ENCODE results near the gene KIAA1586.

DNA sequence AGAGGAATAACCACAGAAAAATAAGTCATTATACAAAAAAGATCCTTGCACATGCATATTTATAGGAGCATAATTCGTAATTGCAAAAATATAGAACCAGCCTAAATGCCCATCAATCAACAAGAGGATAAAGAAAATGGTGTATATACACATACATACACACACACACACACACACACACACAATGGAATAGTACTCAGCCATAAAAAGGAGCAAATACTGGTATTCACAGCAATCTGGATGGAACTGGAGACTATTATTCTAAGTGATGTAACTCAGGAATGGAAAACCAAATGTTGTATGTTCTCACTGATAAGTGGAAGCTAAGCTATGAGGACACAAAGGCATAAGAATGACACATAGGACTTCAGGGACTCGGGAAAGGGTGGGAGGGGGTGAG, 1.9 kb upstream of the KIAA1586 start:
- TF ChIP-seq, protein P1, sequence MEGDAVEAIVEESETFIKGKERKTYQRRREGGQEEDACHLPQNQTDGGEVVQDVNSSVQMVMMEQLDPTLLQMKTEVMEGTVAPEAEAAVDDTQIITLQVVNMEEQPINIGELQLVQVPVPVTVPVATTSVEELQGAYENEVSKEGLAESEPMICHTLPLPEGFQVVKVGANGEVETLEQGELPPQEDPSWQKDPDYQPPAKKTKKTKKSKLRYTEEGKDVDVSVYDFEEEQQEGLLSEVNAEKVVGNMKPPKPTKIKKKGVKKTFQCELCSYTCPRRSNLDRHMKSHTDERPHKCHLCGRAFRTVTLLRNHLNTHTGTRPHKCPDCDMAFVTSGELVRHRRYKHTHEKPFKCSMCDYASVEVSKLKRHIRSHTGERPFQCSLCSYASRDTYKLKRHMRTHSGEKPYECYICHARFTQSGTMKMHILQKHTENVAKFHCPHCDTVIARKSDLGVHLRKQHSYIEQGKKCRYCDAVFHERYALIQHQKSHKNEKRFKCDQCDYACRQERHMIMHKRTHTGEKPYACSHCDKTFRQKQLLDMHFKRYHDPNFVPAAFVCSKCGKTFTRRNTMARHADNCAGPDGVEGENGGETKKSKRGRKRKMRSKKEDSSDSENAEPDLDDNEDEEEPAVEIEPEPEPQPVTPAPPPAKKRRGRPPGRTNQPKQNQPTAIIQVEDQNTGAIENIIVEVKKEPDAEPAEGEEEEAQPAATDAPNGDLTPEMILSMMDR (IDR thresholded peaks at IDR 0.05; ENCODE audit: low read depth, low read length, poor library complexity, severe bottlenecking): no peak
- TF ChIP-seq EZH2phosphoT487 (IDR thresholded peaks at IDR 0.05; ENCODE audit: borderline replicate concordance, low read length): no peak
